Peyer's patch (tissue), 4 donors: Measurements from ENCODE around the gene PAX2.

Experiments used
- CTCF ChIP-seq, 6 experiments: fragments of 450-650 bp in 4 of 6; fragments of 200-600 bp in 2 of 6; sonication (generic) in 1 of 6; IDR thresholded peaks; one replicate each; pipeline ENCODE4 v1.5.1; 2017 to 2019; ENCODE audit warnings: antibody characterized with exemption in 6 of 6, mild to moderate bottlenecking in 3 of 6, moderate library complexity in 1 of 6
- POLR2A ChIP-seq, 2 donors: fragments of 450-650 bp; IDR thresholded peaks; one replicate each; pipeline ENCODE4 v1.5.1; 2017; ENCODE audit warnings: antibody characterized with exemption in 2 of 2, mild to moderate bottlenecking in 2 of 2, moderate library complexity in 2 of 2

DNA sequence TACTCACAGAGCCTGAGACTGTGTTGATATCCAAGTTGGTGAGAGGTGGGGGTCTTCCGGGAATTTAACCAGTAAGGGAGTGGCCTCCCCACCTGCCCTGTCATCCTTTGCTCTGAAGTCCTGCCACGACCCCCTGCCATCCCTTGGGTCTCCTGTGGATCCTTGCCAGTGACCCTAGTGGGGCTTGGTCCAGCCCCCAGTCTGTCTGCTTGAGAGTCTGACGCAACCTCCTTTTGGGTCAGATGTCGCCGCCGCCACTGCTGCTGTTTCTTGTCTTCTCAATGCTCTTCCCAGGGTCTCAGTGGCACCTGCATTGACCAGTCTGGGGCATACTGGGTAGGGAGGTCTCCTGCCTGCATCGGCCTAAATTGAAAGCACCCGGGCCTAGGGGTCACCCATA is 28.8 kb downstream of the PAX2 start:
- no peak for TF ChIP-seq POLR2A (IDR thresholded peaks at IDR 0.05)
- no peak for TF ChIP-seq CTCF (IDR thresholded peaks at IDR 0.05)
